Activated naive CD4-positive, alpha-beta T cell treated with anti-CD3 and anti-CD28 coated beads, Interleukin-2, amount 10 ng/mL, durations not matched to agents 7 days and 5 days (primary cell): ENCODE results near the gene PXDC1.
"Not testable (repeated sequence)": the region's sequence is repeated elsewhere in the genome, so short reads cannot be mapped to it uniquely, and the experiment has no call there.

ENCODE experiments used
- CTCF ChIA-PET: fragments of 350-600 bp; sonication (Branson Sonifier 250); formaldehyde crosslinking; loops from one replicate; lab custom pipeline; 2021; ENCODE audit warnings: antibody characterized with exemption; lab: Charles Lee
- DNase-seq: peaks from one replicate; pipeline ENCODE4 v3.0.0-alpha.2; 2020
- H3K27ac Mint-ChIP-seq: one replicate; pipeline ENCODE4 v1.8.0; 2021; ENCODE audit warnings: mild to moderate bottlenecking, moderate library complexity, mixed read lengths
- H3K27me3 Mint-ChIP-seq: one replicate; pipeline ENCODE4 v1.8.0; 2021; ENCODE audit warnings: mild to moderate bottlenecking, mixed read lengths
- H3K36me3 Mint-ChIP-seq: one replicate; pipeline ENCODE4 v1.8.0; 2021; ENCODE audit warnings: mixed read lengths
- H3K4me1 Mint-ChIP-seq: one replicate; pipeline ENCODE4 v1.8.0; 2021; ENCODE audit warnings: mixed read lengths
- H3K4me3 Mint-ChIP-seq: one replicate; pipeline ENCODE4 v1.8.0; 2021; ENCODE audit warnings: mild to moderate bottlenecking, moderate library complexity, mixed read lengths
- H3K9me3 Mint-ChIP-seq: one replicate; pipeline ENCODE4 v1.8.0; 2021; ENCODE audit warnings: mixed read lengths

The PXDC1 gene

GRCh38 chr6:3762359-3762758 is 10.8 kb upstream of the PXDC1 start:
- Mint-ChIP-seq H3K36me3 (no peaks in the 10 kb centered on the region), H3K27ac (no peak overlapping the region), H3K9me3 (no peaks in the 10 kb centered on the region), H3K27me3 (peaks cover 7% of the 10 kb centered on the region), H3K4me3 (no peak overlapping the region), H3K4me1 (no peaks in the 10 kb centered on the region)
- DNase-seq, result no peak
- CTCF ChIA-PET, result no interaction called here

DNA sequence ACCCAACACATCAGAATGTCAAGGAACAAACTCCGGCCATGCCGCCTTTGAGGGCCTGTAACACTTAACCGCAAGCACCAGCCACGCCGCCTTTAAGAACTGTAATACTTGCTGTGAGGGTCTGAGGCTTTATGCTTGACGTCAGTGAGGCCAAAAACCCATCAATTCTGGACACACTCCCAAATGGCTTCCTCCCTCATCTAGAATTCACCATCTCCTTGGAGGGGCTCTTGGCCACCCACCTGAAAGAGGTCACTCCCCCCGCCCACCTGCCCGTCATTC is 10.4 kb upstream of the PXDC1 start:
- Mint-ChIP-seq H3K36me3 (no peaks in the 10 kb centered on the region), H3K9me3 (no peaks in the 10 kb centered on the region), H3K27me3 (peaks cover 9% of the 10 kb centered on the region), H3K27ac (no peak overlapping the region), H3K4me1 (no peaks in the 10 kb centered on the region), H3K4me3 (no peak overlapping the region)
- DNase-seq, result no peak
- CTCF ChIA-PET, result no interaction called here

- Mint-ChIP-seq H3K4me1 (no peaks in the 10 kb centered on the region), H3K9me3 (no peaks in the 10 kb centered on the region), H3K27ac (no peak overlapping the region), H3K36me3 (no peaks in the 10 kb centered on the region), H3K4me3 (no peak overlapping the region), H3K27me3 (peaks cover 20% of the 10 kb centered on the region)
- CTCF ChIA-PET, result interaction anchor here (1.2 to 1.4 kb wide), 2 partner anchors 128 to 218 kb away, joined by 3 to 4 read pairs; no protein-coding TSS in a partner anchor
- DNase-seq, result no peak
Observed at GRCh38 chr6:3759646-3760232, 8.2 kb upstream of the PXDC1 start.

DNA sequence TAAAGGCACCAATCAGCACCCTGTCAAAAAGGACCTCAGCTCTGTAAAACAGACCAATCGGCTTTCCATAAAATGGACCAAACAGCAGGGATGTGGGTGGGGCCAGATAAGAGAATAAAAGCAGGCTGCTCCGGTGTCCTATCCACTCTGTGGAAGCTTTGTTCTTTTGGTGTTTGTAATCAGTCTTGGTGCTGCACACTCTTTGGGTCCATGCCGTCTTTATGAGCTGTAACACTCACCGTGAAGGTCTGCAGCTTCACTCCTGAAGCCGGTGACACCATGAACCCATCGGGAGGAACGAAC is 7.3 kb upstream of the PXDC1 start:
- H3K27me3 Mint-ChIP-seq, result peaks cover 30% of the 10 kb centered on the region
- DNase-seq, result no peak
- CTCF ChIA-PET, result interaction anchor here (1.2 to 1.4 kb wide), 2 partner anchors 128 to 219 kb away, joined by 3 to 4 read pairs; no protein-coding TSS in a partner anchor
- no peak overlapping the region for H3K27ac Mint-ChIP-seq
- no peaks in the 10 kb centered on the region for H3K4me1 Mint-ChIP-seq
- no peak overlapping the region for H3K4me3 Mint-ChIP-seq
- H3K36me3 Mint-ChIP-seq, result no peaks in the 10 kb centered on the region
- H3K9me3 Mint-ChIP-seq, result no peaks in the 10 kb centered on the region

GRCh38 chr6:3757998-3758841 is 6.7 kb upstream of the PXDC1 start:
- not testable (repeated sequence) for H3K27ac Mint-ChIP-seq, H3K9me3 Mint-ChIP-seq, DNase-seq, H3K36me3 Mint-ChIP-seq, H3K4me1 Mint-ChIP-seq, H3K4me3 Mint-ChIP-seq
- CTCF ChIA-PET, result interaction anchor here (0.5 kb wide), 1 partner anchor 10 kb away, joined by 3 read pairs; no protein-coding TSS in a partner anchor
- H3K27me3 Mint-ChIP-seq, result peaks cover 35% of the 10 kb centered on the region

- no peak for DNase-seq
- Mint-ChIP-seq H3K9me3 (no peaks in the 10 kb centered on the region), H3K4me3 (no peak overlapping the region), H3K4me1 (peaks cover 3% of the 10 kb centered on the region), H3K27ac (no peak overlapping the region), H3K27me3 (peaks cover 43% of the 10 kb centered on the region), H3K36me3 (no peaks in the 10 kb centered on the region)
- CTCF ChIA-PET, result interaction anchor here (1.8 kb wide), 1 partner anchor 221 kb away, joined by 6 read pairs; no protein-coding TSS in a partner anchor
Observed at GRCh38 chr6:3757241-3757641, 5.7 kb upstream of the PXDC1 start.

DNA sequence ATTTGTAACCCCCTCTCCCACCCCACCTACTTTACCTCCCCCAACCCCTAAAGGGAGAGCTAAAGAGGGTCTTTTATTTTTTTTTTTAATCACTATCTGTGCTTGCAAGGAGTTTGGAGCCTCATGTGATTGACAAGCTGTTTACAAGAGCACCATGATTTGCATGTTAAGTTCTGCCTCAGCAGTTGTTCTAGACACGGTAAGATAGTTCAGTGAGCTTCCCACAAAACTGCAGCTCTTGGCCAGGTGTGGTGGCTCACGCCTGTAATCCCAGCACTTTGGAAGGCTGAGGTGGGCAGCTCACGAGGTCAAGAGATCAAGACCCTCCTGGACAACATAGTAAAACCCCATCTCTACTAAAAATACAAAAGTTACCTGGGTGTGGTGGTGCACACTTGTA is 5.0 kb upstream of the PXDC1 start:
- H3K27me3 Mint-ChIP-seq, result peaks cover 47% of the 10 kb centered on the region
- H3K4me3 Mint-ChIP-seq, result no peak overlapping the region

DNA sequence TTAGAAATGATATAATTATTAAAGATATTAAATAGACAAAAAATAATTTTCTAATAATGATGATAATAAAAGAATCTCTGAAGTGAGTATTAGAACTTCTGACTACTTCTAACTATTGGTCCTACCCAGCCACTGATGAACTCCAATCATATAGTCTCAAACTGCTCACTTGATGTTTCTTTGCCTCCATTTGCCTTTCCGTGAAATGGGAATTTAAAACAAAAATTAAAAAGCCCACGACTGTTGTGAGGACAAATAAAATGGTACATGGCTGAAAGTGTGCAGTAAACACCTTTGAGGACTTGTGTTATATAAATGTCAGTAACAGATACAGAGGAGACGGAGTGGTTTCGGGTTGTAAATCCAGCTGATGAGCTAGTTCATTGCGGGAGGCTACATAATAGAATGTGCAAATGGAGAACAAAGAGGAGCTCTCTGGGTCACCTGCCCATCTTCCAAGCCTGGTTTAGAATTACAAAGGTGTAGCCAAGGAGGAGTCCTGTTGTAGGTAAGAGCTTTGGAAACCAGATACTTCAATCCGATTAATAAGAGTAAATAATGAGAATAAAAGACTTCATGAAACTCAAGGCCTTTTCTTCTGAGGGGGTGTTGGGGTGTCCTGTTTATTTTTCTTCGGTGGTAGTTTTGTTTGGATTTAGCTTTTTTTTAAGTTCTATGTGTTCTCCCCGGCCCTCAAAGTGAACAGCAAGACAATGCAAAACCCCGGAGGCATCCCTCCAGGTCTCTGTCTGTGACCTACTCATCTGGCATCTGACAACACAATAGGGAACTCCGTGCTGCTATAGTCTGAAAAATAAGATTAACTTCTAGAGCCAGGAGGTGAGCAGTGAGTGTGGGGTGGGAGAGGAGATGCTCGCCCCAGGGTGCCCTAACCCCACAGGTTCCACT is 4.4 kb upstream of the PXDC1 start:
- Mint-ChIP-seq H3K36me3 (no peaks in the 10 kb centered on the region), H3K4me1 (peaks cover 3% of the 10 kb centered on the region), H3K27me3 (peaks cover 53% of the 10 kb centered on the region), H3K4me3 (no peak overlapping the region), H3K9me3 (no peaks in the 10 kb centered on the region), H3K27ac (no peak overlapping the region)
- no peak for DNase-seq
- CTCF ChIA-PET, result interaction anchor here (1.3 to 1.8 kb wide), 3 partner anchors 10 to 223 kb away, joined by 3 to 6 read pairs (median 4); no protein-coding TSS in a partner anchor

More for the DNA sequence above, 5.0 kb upstream of the PXDC1 start:
- CTCF ChIA-PET, result interaction anchor here (1.3 to 1.8 kb wide), 2 partner anchors 177 to 222 kb away, joined by 4 to 6 read pairs; no protein-coding TSS in a partner anchor
- DNase-seq, result no peak
- Mint-ChIP-seq H3K36me3 (no peaks in the 10 kb centered on the region), H3K27ac (no peak overlapping the region), H3K9me3 (no peaks in the 10 kb centered on the region), H3K4me1 (peaks cover 3% of the 10 kb centered on the region)

- Mint-ChIP-seq H3K4me1 (peaks cover 6% of the 10 kb centered on the region), H3K9me3 (no peaks in the 10 kb centered on the region), H3K27ac (no peak overlapping the region), H3K4me3 (no peak overlapping the region), H3K36me3 (no peaks in the 10 kb centered on the region), H3K27me3 (peaks cover 64% of the 10 kb centered on the region)
- DNase-seq, result no peak
- CTCF ChIA-PET, result interaction anchor here (1.4 to 1.6 kb wide), 2 partner anchors 9 to 224 kb away, joined by 3 to 5 read pairs; no protein-coding TSS in a partner anchor
Observed at GRCh38 chr6:3754776-3755175, 3.3 kb upstream of the PXDC1 start.

DNA sequence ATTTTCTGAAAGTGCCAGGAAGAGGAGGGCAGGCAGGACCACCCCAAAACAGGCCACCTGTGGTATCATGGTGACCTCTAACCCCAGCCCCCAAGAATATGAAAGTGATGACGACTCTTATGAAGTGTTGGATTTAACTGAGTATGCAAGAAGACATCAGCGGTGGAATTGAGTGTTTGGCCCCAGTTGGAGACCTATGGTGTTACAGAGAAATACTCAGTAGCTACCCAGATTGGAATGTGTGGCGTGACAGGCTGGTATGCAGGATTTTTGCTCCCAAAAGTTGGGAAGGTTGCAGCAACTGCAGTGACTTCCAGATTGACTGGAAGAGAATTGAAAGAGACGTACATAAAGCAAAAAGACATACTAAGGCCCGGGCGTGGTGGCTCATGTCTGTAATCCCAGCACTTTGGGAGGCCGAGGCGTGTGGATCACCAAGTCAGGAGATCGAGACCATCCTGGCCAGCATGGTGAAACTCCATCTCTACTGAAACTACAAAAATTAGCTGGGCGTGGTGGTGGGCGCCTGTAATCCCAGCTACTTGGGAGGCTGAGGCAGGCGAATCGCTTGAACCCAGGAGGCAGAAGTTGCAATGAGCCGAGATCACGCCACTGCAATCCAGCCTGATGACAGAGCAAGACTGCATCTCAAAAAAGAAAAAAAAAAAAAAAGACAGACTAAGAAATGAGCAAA is 2.7 kb upstream of the PXDC1 start:
- not testable (repeated sequence) for DNase-seq, H3K9me3 Mint-ChIP-seq, H3K4me1 Mint-ChIP-seq, H3K36me3 Mint-ChIP-seq, H3K4me3 Mint-ChIP-seq, H3K27ac Mint-ChIP-seq
- peaks cover 70% of the 10 kb centered on the region for H3K27me3 Mint-ChIP-seq
- CTCF ChIA-PET, result interaction anchor here (1.4 to 1.6 kb wide), 2 partner anchors 8 to 224 kb away, joined by 3 to 5 read pairs; no protein-coding TSS in a partner anchor

DNA sequence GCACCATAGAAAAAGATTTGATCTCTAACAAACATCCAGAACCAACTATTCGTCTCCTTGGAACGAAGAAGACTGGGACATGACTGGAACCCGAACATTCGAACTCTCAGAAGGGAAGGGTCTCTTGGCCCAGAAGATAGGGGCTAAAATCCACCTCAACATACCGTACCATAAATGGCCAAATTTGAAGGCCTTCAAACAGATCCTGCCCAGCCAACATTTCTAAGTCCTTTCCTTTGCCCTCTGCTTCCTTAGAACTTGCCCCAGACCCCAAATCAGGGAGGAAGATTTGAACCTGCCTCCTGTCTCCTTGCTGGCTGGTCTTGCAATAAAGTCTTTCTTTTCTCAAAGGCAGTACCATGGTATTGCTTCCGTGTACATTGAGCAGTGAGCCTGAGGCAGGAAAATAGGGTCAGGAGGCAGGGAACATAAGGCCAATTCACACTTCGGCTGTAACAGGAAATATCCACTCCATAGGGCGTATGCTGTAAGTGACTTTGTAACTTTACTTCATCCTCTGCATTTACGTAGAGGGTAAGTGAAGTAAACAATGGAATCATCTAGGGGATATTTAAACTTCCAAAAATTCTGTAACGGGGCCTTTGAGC is 1.8 kb upstream of the PXDC1 start:
- H3K36me3 Mint-ChIP-seq, result no peaks in the 10 kb centered on the region
- DNase-seq, result no peak
- peak overlapping the region; percentile 43 for H3K4me3 Mint-ChIP-seq
- CTCF ChIA-PET, result interaction anchor here (1.6 kb wide), 1 partner anchor 225 kb away, joined by 5 read pairs; no protein-coding TSS in a partner anchor
- H3K27ac Mint-ChIP-seq, result no peak overlapping the region
- H3K4me1 Mint-ChIP-seq, result peaks cover 6% of the 10 kb centered on the region
- H3K9me3 Mint-ChIP-seq, result no peaks in the 10 kb centered on the region
- peaks cover 79% of the 10 kb centered on the region for H3K27me3 Mint-ChIP-seq

DNA sequence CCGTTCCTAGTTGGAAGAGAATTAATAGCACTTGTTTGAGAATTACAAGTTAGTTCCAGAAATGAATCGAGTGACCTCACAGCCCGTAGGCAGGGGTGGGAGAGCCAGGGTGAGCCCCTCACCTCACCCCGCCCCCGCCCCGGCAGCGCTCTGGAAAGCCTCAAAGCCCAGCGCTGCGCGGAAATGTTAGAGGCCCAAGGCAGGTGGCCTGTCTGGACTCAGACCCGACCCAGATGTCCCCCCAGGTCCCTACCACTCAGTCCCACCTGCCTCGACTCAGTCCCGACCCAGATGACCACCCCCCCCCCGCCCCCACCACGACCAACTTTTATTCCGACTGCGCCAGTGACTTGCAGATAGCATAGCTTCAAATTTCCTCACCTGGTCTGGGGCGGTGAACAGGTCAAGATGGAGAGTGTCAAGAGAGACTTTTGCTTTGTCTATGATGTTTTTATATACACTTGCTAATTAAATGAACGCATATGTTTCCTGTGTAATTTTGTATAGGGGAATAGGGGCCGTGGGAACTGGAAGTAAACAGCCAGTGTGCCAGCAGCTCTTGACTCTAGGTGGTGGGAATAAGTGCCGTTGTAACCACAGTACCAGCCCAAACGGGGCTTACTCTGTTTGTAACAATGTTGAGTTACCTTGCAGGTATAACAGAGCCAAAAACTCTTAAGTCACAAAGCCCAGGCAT is 1.2 kb upstream of the PXDC1 start:
- DNase-seq, result no peak
- Mint-ChIP-seq H3K4me1 (peaks cover 6% of the 10 kb centered on the region), H3K4me3 (peak overlapping the region; percentile 45), H3K27ac (no peak overlapping the region), H3K9me3 (no peaks in the 10 kb centered on the region), H3K27me3 (peaks cover 83% of the 10 kb centered on the region), H3K36me3 (no peaks in the 10 kb centered on the region)
- CTCF ChIA-PET, result no interaction called here
